Measurements from ENCODE around the gene MICAL1.
A peak's percentile ranks its signal among the peaks of the same experiment; 100 is the strongest.

MICAL1 gene, protein sequence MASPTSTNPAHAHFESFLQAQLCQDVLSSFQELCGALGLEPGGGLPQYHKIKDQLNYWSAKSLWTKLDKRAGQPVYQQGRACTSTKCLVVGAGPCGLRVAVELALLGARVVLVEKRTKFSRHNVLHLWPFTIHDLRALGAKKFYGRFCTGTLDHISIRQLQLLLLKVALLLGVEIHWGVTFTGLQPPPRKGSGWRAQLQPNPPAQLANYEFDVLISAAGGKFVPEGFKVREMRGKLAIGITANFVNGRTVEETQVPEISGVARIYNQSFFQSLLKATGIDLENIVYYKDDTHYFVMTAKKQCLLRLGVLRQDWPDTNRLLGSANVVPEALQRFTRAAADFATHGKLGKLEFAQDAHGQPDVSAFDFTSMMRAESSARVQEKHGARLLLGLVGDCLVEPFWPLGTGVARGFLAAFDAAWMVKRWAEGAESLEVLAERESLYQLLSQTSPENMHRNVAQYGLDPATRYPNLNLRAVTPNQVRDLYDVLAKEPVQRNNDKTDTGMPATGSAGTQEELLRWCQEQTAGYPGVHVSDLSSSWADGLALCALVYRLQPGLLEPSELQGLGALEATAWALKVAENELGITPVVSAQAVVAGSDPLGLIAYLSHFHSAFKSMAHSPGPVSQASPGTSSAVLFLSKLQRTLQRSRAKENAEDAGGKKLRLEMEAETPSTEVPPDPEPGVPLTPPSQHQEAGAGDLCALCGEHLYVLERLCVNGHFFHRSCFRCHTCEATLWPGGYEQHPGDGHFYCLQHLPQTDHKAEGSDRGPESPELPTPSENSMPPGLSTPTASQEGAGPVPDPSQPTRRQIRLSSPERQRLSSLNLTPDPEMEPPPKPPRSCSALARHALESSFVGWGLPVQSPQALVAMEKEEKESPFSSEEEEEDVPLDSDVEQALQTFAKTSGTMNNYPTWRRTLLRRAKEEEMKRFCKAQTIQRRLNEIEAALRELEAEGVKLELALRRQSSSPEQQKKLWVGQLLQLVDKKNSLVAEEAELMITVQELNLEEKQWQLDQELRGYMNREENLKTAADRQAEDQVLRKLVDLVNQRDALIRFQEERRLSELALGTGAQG

DNA sequence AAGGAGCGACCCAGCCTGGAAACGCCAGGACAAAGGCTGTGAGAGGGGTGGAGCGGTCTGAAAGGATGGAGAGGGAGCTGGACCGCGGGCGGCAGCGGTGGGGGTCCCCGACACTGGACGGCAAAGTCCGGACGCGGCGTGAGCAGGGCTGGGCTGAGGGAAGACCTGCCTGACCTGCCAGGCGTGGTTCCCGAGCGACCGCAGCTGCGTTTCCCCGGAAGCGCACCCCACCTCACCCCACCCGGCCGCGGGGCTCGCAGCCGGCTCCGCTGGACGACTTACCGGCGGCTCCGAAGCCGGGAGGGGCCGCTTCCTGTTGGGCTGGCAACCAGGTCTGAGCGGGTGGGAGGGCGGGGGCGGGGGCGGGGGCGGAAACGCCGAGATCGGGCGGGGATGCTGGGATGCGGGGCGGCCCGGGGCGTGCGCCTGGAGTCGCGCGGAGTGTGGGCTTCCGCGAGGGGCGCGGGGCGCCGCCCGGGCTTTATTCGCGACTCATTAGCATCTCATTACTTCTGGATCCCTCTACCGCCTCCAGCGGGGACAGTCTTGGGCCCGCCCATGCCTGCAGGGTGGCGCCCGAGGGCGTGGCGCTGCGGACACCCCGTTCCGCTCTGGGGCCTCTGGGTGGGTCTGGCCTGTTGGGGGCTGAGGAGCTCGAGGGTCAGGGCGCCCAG lies at the start of gene MICAL1:
TSS of gene MICAL1 (minus strand) at position 336 of the 674 bp plus-strand sequence. CDS start 1,576 bp downstream, outside the sequence.
- DNase-seq: peak; percentile 63

DNA sequence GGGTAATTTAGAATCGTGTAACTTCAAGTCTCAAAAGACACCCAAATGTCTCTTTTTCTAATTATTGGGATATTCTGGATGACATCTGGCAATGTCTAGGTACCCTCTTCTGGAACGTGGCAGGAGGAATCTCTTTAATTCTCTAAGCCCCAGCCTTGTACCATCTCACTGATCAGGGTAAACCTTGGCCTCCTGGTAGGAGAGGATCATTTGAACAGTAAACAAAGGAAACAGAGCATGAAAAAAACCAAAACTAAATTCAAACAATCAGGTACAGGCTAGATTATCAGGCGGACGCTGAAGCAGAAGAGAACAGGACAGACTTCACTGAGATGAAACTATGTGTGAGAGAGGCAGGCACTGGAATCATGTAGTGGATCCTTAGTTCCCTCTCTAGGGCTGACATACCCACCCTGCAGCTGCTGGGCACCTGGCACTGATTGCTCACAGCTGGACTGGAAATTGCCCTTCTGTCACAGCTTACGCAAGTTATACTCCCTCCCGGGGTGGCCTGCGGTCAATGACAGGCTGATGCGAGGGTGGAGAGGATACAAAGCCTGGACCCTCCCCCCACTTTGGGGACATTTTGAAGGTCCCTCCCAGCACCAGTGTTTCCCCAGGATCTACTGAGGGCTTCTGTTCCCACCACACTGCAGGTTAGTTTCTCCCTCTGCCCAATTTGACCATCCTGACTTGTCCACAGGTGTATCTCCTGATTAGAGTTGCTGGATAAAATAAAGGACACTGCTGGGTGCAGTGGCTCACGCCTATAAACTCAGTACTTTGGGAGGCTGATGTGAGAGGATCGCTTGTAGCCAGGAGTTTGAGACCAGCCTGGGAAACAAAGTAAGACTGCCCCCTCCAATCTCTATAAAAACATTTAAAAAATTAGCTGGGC lies 48.0 kb upstream of the MICAL1 start:
- DNase-seq: no peak

DNA sequence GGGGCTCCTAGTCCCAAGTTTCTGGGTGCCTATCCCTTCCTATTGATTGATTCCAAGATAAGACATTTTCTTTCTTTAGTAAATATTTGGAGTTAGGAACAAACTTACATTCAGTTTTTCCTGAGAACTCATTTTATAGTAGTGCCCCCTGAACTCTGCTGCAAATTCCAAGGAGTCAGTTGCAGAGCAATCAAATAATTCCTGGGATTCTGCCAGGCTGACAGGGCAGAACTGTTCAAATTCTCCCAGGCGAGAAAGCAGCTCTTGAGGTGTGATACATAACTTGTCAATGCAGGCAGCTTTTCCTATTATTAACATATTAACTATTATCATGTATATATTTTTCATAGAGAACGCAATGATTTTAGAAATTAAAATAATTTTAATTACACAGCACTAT lies 43.4 kb upstream of the MICAL1 start:
- DNase-seq: no peak

DNA sequence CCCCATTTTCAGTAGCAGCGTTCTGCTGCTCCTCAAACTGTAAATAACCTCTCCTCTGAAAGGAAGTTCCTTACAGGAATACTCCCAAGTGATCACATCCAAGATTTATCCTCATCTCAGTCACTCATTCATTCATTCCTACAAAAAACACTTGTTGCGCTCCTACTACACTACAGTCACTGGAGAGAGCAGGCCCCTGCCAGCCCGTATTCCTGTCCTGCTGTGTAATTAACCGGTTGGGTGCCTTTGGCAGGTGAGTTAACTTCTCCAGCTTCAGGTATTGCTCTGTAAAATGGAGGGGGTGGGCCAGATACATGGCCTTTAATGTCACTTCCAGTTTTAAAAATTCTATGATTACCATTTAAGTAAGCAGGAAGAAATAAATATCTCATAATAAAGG lies 42.5 kb upstream of the MICAL1 start:
- DNase-seq: no peak

DNA sequence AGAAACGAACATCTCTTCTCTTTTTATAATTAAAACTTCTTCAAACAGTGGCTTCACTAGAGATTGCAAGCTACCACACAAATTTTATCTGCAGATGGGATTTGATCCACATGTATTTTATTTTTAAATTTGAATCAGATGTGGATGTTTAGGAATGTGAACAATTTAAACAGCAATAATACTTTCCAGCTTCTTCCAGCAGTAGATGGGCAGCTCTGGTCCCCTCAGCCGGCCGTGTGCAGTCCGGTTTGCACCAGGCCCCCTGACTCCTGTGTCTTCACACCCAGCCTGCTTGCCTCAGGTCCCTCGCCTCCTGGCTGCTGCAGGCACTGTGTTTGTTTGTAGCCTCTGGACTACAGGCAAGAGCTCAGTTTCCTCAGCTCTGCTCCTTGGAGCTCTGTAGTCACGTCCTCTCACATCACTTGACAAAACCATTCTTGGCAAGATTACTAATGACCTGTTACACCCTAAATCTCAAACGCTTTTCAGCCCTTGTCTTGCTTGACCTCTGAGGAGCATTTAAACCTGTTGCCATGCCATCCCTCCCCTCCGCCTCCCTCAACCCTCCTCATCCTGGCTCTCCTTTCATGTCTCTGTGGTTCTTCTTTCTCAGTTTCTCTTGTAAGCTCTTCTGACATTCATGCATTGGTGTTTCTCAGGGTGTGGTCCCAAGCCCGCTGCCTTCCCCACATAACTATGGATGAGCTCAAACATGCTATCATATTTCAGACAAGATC lies 40.6 kb upstream of the MICAL1 start:
- no peak for DNase-seq

DNA sequence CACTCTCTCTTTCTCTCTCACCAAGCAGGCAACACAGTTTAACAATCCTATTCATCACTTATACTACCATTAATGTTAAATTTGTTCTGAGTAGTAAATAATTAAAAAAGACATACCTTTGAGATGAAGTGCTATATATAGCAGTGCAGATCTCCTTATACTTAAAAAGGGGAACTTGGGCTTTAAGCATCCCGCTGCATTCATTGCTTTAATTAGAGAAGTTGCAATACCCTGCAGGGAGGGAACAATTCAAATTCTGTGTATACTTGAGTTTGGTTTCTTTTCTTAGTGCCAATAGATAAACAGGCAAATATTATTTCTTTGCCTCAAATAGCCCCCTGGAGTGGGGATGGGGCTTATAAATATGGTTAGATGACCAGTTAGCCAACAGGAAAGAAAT lies 38.3 kb upstream of the MICAL1 start:
- no peak for DNase-seq

DNA sequence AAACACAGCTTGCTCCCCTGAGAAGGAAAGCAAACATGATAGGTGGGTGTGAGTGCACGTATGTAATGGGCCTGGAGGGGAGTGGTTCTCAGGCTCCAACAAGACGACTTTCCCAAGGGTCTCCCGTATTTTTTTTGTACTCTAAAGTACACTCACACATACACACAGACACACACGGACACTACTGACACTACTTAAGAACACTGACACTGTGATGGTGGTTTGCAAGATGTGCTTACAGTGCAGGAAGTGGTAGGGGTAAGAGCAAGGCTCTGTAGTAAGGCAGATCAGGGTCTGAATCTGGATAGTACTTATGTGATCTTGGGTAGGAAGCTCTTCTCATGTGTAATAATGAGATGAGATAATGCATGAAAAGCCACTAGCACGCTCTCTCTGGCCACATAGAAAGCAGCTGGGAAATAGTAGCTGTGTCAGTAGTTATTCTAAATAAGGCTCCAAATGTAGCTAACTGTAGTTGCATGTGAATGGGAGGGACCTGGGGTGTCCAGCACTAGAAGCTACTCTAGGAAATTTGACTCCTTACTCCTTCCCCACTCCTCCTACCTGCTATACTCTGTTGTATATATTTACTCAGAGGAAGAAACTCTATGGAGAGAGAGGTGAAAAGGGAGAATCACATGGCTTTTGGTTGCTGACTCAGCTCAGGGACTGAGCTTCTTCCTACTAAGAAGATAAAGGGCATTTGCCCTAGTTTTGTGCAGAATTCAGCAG lies 35.8 kb upstream of the MICAL1 start:
- DNase-seq: no peak

DNA sequence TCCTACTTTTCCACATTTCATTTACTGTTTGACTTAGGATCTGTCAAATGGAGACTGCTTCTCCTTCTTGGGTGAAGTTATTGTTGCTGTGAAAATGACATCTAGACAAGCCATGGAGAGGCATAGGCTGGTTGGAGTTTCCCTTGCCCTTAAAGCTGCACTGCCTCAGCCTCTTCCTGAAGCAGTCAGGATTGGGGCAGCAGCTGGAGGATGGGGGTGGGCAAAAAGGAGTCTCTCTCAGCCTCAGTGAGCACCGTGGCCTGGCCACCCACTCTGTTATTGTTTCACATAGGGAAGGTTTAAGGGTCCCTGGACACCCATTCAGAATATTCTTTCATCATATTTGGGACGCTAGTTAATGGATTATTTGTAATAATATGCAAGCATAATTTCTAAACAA lies 35.1 kb upstream of the MICAL1 start:
- DNase-seq: no peak

DNA sequence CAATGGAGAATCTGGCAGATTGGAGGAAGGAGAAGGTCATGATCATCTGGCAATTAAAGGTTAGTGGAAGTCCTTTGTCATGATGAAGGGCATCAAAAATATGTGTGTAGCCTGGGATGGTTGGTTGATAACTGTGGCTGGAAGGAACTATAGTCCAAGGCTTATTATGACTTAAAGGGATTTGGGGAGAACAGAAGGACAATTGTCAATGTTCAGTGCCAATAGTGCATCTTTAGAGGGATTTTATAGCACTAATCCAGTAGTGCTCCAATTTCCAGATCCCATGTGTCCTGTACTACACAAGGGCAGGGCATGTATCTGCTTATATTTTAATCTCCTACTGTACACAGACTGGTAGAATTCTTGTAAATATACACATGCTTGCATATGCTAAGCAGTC lies 32.4 kb upstream of the MICAL1 start:
- no peak for DNase-seq

DNA sequence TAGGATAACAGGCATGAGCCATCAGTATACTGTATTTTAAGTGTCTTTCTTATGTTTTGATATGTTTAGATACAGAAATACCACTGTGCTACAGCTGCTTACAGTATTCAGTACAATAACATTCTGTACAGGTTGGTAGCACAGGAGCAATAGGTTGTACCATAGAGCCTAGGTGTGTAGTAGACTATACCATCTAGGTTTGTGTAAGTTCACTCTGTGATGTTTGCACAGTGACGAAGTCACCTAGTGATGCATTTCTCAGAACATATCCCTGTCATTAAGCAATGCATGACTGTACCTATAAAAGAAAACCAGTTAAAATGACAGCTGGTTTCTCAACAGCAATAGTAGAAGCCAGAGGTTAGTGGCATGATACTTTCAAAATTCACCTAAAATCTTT lies 30.5 kb upstream of the MICAL1 start:
- no peak for DNase-seq

DNA sequence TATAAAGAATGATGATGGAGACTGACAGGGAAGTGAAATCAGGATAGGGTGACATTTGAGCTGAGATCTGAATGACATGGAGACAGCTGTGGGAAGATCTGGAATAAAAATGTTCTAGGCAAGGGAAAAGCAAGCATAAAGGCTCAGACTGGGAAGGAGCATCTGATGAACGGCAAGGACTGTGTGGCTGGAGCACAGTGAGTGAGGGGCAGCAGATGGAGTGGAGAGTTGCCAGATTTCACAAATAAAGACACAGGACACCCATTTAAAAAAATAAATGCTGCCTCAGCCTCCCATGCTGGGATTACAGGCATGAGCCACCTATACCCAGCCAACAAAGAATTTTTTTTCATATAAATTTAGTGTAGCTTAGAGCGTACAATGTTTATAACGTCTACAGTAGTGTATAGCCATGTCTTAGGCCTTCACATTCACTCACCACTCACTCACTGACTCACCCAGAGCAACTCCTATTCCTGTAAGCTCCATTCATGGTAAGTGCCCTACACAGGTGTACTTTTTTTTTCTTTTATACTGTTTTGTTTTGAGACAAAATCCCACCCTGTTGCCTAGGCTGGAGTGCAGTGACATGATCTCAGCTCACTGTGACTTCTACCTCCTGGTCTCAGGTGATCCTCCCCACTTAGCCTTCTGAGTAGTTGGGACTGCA lies 29.8 kb upstream of the MICAL1 start:
- DNase-seq: no peak

DNA sequence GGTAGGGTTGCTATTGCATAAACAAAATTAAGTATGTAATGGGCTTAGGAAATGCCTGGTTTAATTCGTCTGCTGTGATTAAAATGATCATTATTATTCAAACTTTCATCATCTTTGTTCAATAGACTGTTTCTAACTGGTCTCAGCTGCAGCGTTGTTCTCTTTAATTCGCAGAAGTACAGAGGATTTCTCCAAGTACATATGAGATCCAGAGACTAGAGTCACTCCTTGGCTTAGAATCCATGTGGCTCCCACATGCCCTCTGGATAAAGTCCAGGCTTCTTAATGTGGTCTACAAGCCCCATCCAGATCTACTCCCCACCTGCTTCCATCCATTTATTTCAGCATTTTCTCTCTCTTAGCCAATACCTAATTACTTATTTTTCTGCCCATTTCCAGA lies 28.6 kb upstream of the MICAL1 start:
- no peak for DNase-seq

DNA sequence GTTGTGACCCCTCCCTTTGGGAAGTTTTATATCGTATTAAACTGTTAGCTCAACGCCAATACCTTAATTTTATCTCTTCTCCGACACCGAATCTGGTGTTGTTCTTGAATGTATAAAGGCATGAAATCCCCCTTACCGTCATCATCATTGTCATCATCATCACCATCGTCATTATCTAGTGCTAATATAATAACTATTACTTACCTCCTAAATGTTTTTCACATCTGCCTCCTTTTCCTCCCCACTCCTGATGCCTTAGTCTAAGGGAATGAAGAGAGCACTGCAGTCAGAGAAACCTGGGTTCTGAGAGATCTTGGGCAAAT lies 28.1 kb upstream of the MICAL1 start:
- DNase-seq: no peak

DNA sequence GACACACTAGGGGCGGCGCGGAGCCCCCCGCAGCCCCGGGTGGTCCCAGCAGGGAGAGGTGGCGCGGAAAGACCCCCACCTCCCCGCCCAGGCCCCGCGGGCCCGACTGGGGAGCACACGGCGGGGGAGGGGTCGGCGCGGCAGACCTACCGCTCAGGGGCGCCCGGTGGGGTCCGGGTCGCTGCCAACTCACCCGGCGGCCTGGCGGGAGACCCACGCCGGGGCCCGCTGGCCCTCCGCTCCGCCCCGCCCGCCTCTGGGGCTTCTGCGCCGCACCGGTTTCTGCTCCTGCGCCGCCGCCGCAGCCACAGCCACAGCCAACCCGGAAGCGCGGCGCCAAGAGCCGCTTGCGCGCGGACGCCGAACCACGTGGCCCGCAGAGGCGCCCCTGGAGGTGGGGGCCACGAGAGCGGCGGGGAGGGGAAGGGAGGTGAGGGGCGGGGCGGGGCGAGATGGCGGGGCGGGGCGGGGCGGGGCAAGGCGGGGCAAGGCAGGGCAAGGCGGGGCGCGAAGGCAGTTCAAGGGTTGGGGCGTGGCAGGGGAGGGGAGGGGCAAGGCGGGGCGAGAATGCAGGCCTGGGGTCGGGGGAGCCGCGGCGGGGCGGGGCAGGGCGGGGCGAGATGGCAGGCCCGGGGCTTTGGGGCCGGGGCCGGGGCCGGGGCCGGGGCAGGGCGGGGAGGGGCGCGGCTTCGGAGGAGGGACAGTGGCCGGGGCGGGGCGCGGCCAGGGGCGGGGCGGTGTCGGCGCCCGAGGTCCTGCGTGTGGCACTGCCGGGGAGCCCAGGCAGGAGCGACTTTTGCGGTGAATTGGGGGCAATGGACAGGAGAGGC lies 27.5 kb upstream of the MICAL1 start, which contains the start of gene ZBTB24:
TSS of gene ZBTB24 (minus strand) at position 315 of the 830 bp plus-strand sequence. CDS start 1,193 bp downstream, outside the sequence.
- peak; percentile 70 for DNase-seq

DNA sequence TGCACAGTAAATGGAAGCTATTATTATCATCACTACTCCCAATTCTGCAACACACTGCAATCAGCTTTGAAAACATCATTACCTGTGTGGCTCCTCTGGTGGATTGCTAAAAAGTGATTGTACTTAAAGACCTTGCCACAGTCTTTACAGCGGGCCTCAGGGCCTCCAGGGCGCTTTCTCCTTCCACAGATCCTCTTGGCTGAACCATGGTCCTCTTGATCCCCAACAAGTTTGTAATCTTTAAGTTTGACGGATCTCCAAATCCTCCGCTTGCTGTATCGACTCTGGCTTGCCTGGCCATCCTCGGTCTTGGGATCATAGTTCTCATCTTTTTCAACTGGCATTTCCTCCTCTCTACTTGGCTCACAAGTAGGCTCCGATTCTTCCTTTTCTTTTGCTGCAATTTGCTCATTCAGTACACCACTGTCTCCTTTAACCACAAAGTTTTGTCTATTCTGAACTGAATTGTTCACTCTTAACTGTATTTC lies 25.5 kb upstream of the MICAL1 start:
- DNase-seq: no peak

DNA sequence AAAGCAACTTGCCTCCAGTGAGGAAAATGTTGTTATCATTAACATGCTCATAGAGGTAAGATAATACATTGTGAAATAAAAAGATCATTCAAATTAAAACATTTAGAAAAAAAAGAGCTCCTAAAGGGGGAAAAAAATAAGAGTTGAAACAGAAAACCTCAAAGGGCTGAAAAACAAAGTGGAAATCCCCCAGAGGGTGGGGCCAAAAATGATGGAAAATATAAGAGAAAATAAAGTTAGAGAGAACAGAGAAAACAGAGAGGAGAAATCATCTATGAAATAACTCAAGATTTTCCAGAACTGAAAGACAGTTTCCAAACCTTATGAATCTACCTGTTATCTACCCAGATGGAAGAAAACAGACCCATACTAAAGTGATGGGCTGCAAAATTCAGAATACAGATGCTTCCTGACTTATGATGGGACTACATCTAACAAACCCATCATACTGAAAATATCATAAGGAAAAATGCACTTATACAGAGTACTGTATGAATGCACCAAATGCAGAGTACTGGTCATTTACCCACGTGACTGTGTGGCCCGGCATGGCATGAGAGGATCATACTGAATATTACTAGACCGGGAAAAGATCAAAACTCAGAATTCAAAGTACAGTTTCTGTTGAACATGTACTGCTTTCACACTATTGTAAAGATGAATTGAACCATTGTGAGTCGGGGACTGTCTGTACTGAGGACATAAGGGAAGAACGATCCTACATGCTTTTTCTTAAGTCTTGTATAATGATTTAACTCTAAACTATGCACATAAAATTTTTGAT lies 23.5 kb upstream of the MICAL1 start:
- DNase-seq: no peak

DNA sequence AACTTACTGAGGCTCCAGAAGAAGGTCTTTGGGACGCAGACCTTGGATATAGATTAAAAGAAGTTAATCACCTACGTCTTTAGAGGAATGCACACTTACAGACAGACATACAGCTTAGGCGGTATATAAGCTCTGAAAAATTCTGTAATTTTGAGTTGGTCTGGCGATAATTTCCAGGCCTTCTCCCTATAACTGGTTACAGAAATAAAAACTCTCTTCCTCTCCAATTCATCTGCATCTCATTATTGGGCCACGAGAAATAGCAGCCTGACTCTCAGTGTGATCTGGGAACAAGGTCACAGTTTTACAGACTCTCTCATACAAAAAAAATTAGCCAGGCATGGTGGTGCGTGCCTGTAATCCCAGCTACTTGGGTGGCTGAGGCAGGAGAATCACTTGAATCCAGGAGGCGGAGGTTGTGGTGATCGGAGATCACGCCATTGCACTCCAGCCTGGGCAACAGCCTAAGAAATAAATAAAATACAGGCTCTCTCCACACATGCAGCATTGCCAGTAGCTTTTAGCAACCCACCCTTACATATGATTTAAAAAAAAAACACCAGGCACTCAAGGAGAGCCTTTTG lies 22.7 kb upstream of the MICAL1 start:
- DNase-seq: no peak

DNA sequence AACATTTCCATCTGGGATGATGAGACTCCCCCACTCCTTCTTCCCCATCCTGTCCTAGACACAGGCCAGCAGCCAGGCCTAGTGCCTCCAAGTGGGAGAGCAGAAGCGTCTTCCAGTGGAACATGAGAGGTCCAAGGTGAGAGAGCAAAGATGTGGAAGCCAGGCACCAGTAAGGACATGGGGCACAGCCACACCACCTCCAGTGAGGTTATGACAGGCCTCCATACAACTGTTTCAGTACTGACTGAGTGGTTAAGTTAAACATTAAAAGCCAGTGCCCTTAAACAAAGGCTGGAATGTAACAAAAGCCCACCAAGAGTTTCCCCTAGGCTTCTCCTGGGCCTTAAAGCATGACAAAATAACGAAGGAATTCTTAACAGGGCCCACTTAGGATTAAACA lies 22.2 kb upstream of the MICAL1 start:
- no peak for DNase-seq

Measured in NCI-H1092 (cell line).